GM21423 (cell line): ENCODE data around the gene CAMKMT.

ENCODE experiments used
- ATAC-seq: cut with Tn5 transposase; IDR thresholded peaks from one replicate; pipeline ENCODE4 v1.9.1; 2021; ENCODE audit warnings: mild to moderate bottlenecking, moderate library complexity; ENCODE audit not compliant: unreplicated experiment

The CAMKMT gene

GRCh38 chr2:44638649-44639048 is 276.9 kb downstream of the CAMKMT start:
- ATAC-seq, result no peak

GRCh38 chr2:44639399-44639798 is 277.7 kb downstream of the CAMKMT start:
- no peak for ATAC-seq

GRCh38 chr2:44642123-44642857 is 280.5 kb downstream of the CAMKMT start:
- no peak for ATAC-seq

GRCh38 chr2:44645937-44646336 is 284.2 kb downstream of the CAMKMT start:
- no peak for ATAC-seq

- no peak for ATAC-seq
Measured at GRCh38 chr2:44649381-44649780, 287.6 kb downstream of the CAMKMT start.

GRCh38 chr2:44650796-44651195 is 289.0 kb downstream of the CAMKMT start:
- no peak for ATAC-seq

GRCh38 chr2:44651974-44652373 is 290.2 kb downstream of the CAMKMT start:
- no peak for ATAC-seq

GRCh38 chr2:44652701-44653100 is 291.0 kb downstream of the CAMKMT start:
- ATAC-seq, result no peak

GRCh38 chr2:44655401-44655864 is 293.7 kb downstream of the CAMKMT start:
- ATAC-seq, result no peak

GRCh38 chr2:44656460-44656859 is 294.7 kb downstream of the CAMKMT start:
- ATAC-seq, result no peak

- no peak for ATAC-seq
Measured at GRCh38 chr2:44663471-44664073, 301.8 kb downstream of the CAMKMT start.

- ATAC-seq, result no peak
Measured at GRCh38 chr2:44668336-44668735, 306.6 kb downstream of the CAMKMT start.

- no peak for ATAC-seq
Measured at GRCh38 chr2:44671276-44671675, 309.5 kb downstream of the CAMKMT start.

GRCh38 chr2:44671916-44672315 is 310.2 kb downstream of the CAMKMT start:
- ATAC-seq, result no peak

- no peak for ATAC-seq
Measured at GRCh38 chr2:44672431-44672830, 310.7 kb downstream of the CAMKMT start.

GRCh38 chr2:44674473-44675284 is 312.9 kb downstream of the CAMKMT start:
- no peak for ATAC-seq

GRCh38 chr2:44676379-44676778 is 314.6 kb downstream of the CAMKMT start:
- ATAC-seq, result no peak

- ATAC-seq, result no peak
Measured at GRCh38 chr2:44679584-44679983, 317.8 kb downstream of the CAMKMT start.

- ATAC-seq, result no peak
Measured at GRCh38 chr2:44679990-44680389, 318.2 kb downstream of the CAMKMT start.

GRCh38 chr2:44680424-44680971 is 318.8 kb downstream of the CAMKMT start:
- no peak for ATAC-seq

- no peak for ATAC-seq
Measured at GRCh38 chr2:44680983-44681531, 319.3 kb downstream of the CAMKMT start.
